Endothelial cell of umbilical vein (primary cell): Measurements from ENCODE around the gene RELCH. TPM values are rescaled to one million over a fixed set of nuclear protein-coding genes. Genes with fewer than 3 reads are reported as not detected.

ENCODE experiments used
- BruUV-seq: library from RNA; stranded (reverse); fragments of 400-500 nt; replicated peaks from 2 replicates; lab custom pipeline; 2021; lab: Mats Ljungman, UMichigan
- CTCF ChIA-PET: fragments of 300-600, 350-600 bp; sonication (Branson Sonifier 250); formaldehyde crosslinking; loops from one replicate; lab custom pipeline; 2021; ENCODE audit warnings: antibody characterized with exemption, inconsistent platforms; lab: Charles Lee
- POLR2A ChIA-PET: fragments of 300-600, 350-600 bp; sonication (Branson Sonifier 250); formaldehyde crosslinking; loops from one replicate; lab custom pipeline; 2021; ENCODE audit warnings: antibody characterized with exemption, inconsistent platforms; lab: Charles Lee
- DNase-seq: peaks from one replicate; pipeline ENCODE4 v3.0.0-alpha.2; 2011; ENCODE audit warnings: low read depth, low spot score
- FAIRE-seq: peaks from 2 replicates; lab custom pipeline; 2011; peaks lifted over from hg19 to GRCh38; lab: Jason Lieb, UNC
- H2AFZ ChIP-seq: 2 replicates; pipeline ENCODE4 v1.6.0; 2012; ENCODE audit warnings: low read depth, low read length, control low read depth, inconsistent platforms
- H3K27ac ChIP-seq: 2 replicates; pipeline ENCODE4 v1.5.1; 2011; ENCODE audit warnings: low read depth, mild to moderate bottlenecking, control low read depth, low read length, moderate library complexity; ENCODE audit not compliant: insufficient read depth
- H3K27me3 ChIP-seq, 2 experiments: 2 replicates each; pipeline versions ENCODE4 v1.6.0 to v1.6.1; 2011; ENCODE audit warnings: low read length in 2 of 2, mixed read lengths in 1 of 2; ENCODE audit not compliant: control insufficient read depth in 2 of 2, insufficient read depth in 2 of 2
- H3K36me3 ChIP-seq, 2 experiments: 2 replicates in 1 of 2; 3 replicates in 1 of 2; pipeline ENCODE4 v1.5.1; 2011; ENCODE audit warnings: low read length in 2 of 2, mild to moderate bottlenecking in 1 of 2, moderate library complexity in 1 of 2; ENCODE audit not compliant: control insufficient read depth in 2 of 2, insufficient read depth in 2 of 2; ENCODE audit errors: extremely low read depth in 1 of 2
- H3K4me1 ChIP-seq: 3 replicates; pipeline ENCODE4 v1.5.1; 2011; ENCODE audit warnings: mild to moderate bottlenecking, low read length; ENCODE audit not compliant: control insufficient read depth, insufficient read depth; ENCODE audit errors: extremely low read depth
- H3K4me2 ChIP-seq: 2 replicates; pipeline ENCODE4 v1.6.1; 2011; ENCODE audit warnings: low read length, control low read depth, mixed read lengths; ENCODE audit not compliant: insufficient read depth
- H3K4me3 ChIP-seq, 3 experiments: fragments of 200-600 bp in 1 of 3; sonication (generic), shearing (Covaris generic) in 1 of 3; replicated peaks in 1 of 3; 2 replicates each; pipeline ENCODE4 v1.5.1; 2011 to 2016; ENCODE audit warnings: control low read depth in 3 of 3, low read length in 3 of 3, mild to moderate bottlenecking in 2 of 3, inconsistent platforms in 1 of 3, low read depth in 1 of 3, moderate library complexity in 1 of 3; ENCODE audit not compliant: insufficient read depth in 1 of 3
- H3K79me2 ChIP-seq: 2 replicates; pipeline ENCODE4 v1.6.0; 2012; ENCODE audit warnings: low read length, inconsistent platforms; ENCODE audit not compliant: control insufficient read depth, insufficient read depth
- H3K9ac ChIP-seq: replicated peaks from 2 replicates; pipeline ENCODE3; 2011; ENCODE audit warnings: low read length, control low read depth; ENCODE audit not compliant: insufficient read depth; ENCODE audit errors: extremely low read depth
- H3K9me1 ChIP-seq: replicated peaks from 3 replicates; pipeline ENCODE4 v1.6.0; 2011; ENCODE audit warnings: mild to moderate bottlenecking, low read length; ENCODE audit not compliant: control insufficient read depth, insufficient read depth; ENCODE audit errors: extremely low read depth
- H3K9me3 ChIP-seq: replicated peaks from 2 replicates; pipeline ENCODE4 v1.5.1; 2012; ENCODE audit warnings: low read length, inconsistent platforms; ENCODE audit not compliant: control insufficient read depth, insufficient read depth
- H4K20me1 ChIP-seq: replicated peaks from 2 replicates; pipeline ENCODE3; 2011; ENCODE audit warnings: mild to moderate bottlenecking, low read length; ENCODE audit not compliant: control insufficient read depth, insufficient read depth; ENCODE audit errors: extremely low read depth
- CTCF ChIP-seq, 2 donors: IDR thresholded peaks; 1 replicate in 1 of 2; 2 replicates in 1 of 2; pipeline ENCODE4 v1.5.1; 2011; ENCODE audit warnings: low read length in 2 of 2, mild to moderate bottlenecking in 2 of 2, moderate library complexity in 2 of 2, control low read depth in 1 of 2, inconsistent platforms in 1 of 2, low read depth in 1 of 2; ENCODE audit not compliant: insufficient read depth in 1 of 2; ENCODE audit errors: extremely low read depth in 1 of 2
- EZH2 ChIP-seq: IDR thresholded peaks from 2 replicates; pipeline ENCODE4 v1.6.1; 2012; ENCODE audit warnings: borderline replicate concordance, low read depth, mild to moderate bottlenecking, moderate library complexity, low read length, inconsistent platforms; ENCODE audit not compliant: severe bottlenecking
- POLR2AphosphoS5 ChIP-seq: IDR thresholded peaks from 2 replicates; pipeline ENCODE4 v1.6.1; 2012; ENCODE audit warnings: low read depth, mild to moderate bottlenecking, control low read depth, low read length, moderate library complexity; ENCODE audit not compliant: insufficient read depth
- dilution Hi-C: fragments of 300-500 bp; cut with MboI; formaldehyde crosslinking; loops from one replicate; pipeline ENCODE4 v1.15.0; 2019; ENCODE audit warnings: low sequenced_read_pairs; ENCODE audit not compliant: extremely low pct_ligation_motif_present
- intact Hi-C: fragments of 100-400 bp; cut with micrococcal nuclease; formaldehyde crosslinking; loops from one replicate; pipeline ENCODE4 v1.10.0; 2022
- polyA plus RNA-seq, 4 experiments: library from polyadenylated mRNA; depleted of rRNA in 3 of 4; stranded (reverse) in 3 of 4; unstranded in 1 of 4; fragments of >200 nt; gene quantifications; 2 replicates each; pipeline versions ENCODE4 v1.2.1 to v1.2.3, GENCODE V29; 2011 to 2012; ENCODE audit warnings: missing spikeins in 1 of 4
- total RNA-seq: library from RNA; stranded (reverse); gene quantifications from 2 replicates; pipeline ENCODE4 v1.2.3, GENCODE V29; 2021
- TF ChIP-seq, protein P1 (sequence below): IDR thresholded peaks from 2 replicates; pipeline ENCODE4 v1.6.1; 2011; ENCODE audit not compliant: insufficient read depth, insufficient read length

The RELCH gene
- total and polyA plus RNA-seq, 2 donors (not counting 3 experiments of a cell fraction or from before 2014, with no cell fraction given): 6.6 to 25.2 TPM

GRCh38 chr18:62186499-62186773, 619 bp upstream of the RELCH start:
- FAIRE-seq: no peak
- no peak for DNase-seq
- no peaks in the 10 kb centered on the region for H3K9me1 ChIP-seq
- peak overlapping the region; percentile 80 for H2AFZ ChIP-seq
- BruUV-seq: TSS peak; percentile 79
- no peaks in the 10 kb centered on the region for H3K27me3 ChIP-seq
- ChIA-PET CTCF (interaction anchor here (0.6 to 4.7 kb wide), 12 partner anchors 11 to 528 kb away, joined by 3 to 30 read pairs (median 6); no protein-coding TSS in a partner anchor), POLR2A (interaction anchor here (0.5 to 0.6 kb wide), 3 partner anchors 94 to 1231 kb away, joined by 3 to 7 read pairs (median 3); no protein-coding TSS in a partner anchor)
- H3K9ac ChIP-seq: peak overlapping the region; percentile 64
- H4K20me1 ChIP-seq: no peaks in the 10 kb centered on the region
- dilution Hi-C loops (no loop called here), intact Hi-C loops (no loop called here)
- H3K4me3 ChIP-seq: peak overlapping the region; percentile 62 to 85 (median 75)
- TF ChIP-seq POLR2AphosphoS5 (no peak), EZH2 (no peak)
- H3K79me2 ChIP-seq: peaks cover 43% of the 10 kb centered on the region
- peak overlapping the region; percentile 2 for H3K27ac ChIP-seq
- H3K9me3 ChIP-seq: no peaks in the 10 kb centered on the region
- H3K4me2 ChIP-seq: peak overlapping the region; percentile 63
- no peaks in the 10 kb centered on the region for H3K36me3 ChIP-seq
- H3K4me1 ChIP-seq: peaks cover 34% of the 10 kb centered on the region

GRCh38 chr18:62187543-62188510, 772 bp downstream of the RELCH start:
- peak overlapping the region; percentile 93 for H2AFZ ChIP-seq
- H3K27ac ChIP-seq: peak overlapping the region; percentile 79
- ChIA-PET POLR2A (interaction anchor here (0.8 kb wide), 1 partner anchor 10 kb away, joined by 4 read pairs; no protein-coding TSS in a partner anchor), CTCF (interaction anchor here (0.9 to 4.7 kb wide), 13 partner anchors 10 to 399 kb away, joined by 3 to 30 read pairs (median 6); no protein-coding TSS in a partner anchor)
- no peaks in the 10 kb centered on the region for H4K20me1 ChIP-seq
- H3K27me3 ChIP-seq: no peaks in the 10 kb centered on the region
- DNase-seq (peak; percentile 36), FAIRE-seq (no peak)
- peak in 1 of 2 donors; percentile 6 for TF ChIP-seq CTCF (IDR thresholded peaks at IDR 0.05; ENCODE audit: extremely low read depth in 1 of 2, insufficient read depth in 1 of 2, low read depth in 1 of 2, low read length in 2 of 2)
- TF ChIP-seq, protein P1, sequence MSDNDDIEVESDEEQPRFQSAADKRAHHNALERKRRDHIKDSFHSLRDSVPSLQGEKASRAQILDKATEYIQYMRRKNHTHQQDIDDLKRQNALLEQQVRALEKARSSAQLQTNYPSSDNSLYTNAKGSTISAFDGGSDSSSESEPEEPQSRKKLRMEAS: no peak
- intact Hi-C loops (loop anchor here (1.0 kb wide), 5 partner anchors 12 to 527 kb away; partner anchors contain the start of gene PHLPP1), dilution Hi-C loops (no loop called here)
- H3K79me2 ChIP-seq: peaks cover 57% of the 10 kb centered on the region
- peak overlapping the region; percentile 85 for H3K9ac ChIP-seq
- H3K36me3 ChIP-seq: no peaks in the 10 kb centered on the region
- no TSS peak for BruUV-seq
- peaks cover 34% of the 10 kb centered on the region for H3K4me1 ChIP-seq
- peak overlapping the region; percentile 86 to 97 (median 94) for H3K4me3 ChIP-seq
- H3K9me3 ChIP-seq: no peaks in the 10 kb centered on the region
- H3K9me1 ChIP-seq: no peaks in the 10 kb centered on the region
- peak overlapping the region; percentile 95 for H3K4me2 ChIP-seq
